ENCODE data around the gene SERPINB7. TPM values are rescaled to one million over a fixed set of nuclear protein-coding genes. Genes with fewer than 3 reads are reported as not detected.

Gene SERPINB7
- total RNA-seq, 1 experiment from 2014 or later, result not detected

GRCh38 chr18:63836456-63836855 lies 61.2 kb downstream of the SERPINB7 start:
- H2BK12ac ChIP-seq (ENCODE audit: insufficient read length, low read depth, low read length), result no peak overlapping the region
- no peaks in the 10 kb centered on the region for H3K9me3 Mint-ChIP-seq
- no peak overlapping the region for H3K23ac ChIP-seq (ENCODE audit: insufficient read length, low read depth, low read length)
- no peak overlapping the region for H3K27ac Mint-ChIP-seq
- H4K8ac ChIP-seq (replicated peaks; ENCODE audit: insufficient read length, low read depth, low read length), result no peak overlapping the region
- H3K27me3 ChIP-seq (ENCODE audit: insufficient read depth, low read length), result no peaks in the 10 kb centered on the region
- no peaks in the 10 kb centered on the region for H3K79me2 ChIP-seq (ENCODE audit: insufficient read depth, low read length)
- no peaks in the 10 kb centered on the region for H3K27me3 Mint-ChIP-seq (ENCODE audit: low read depth)
- no peak overlapping the region for H3K4ac ChIP-seq (ENCODE audit: low read depth, low read length)
- H3K9me3 ChIP-seq (ENCODE audit: control insufficient read depth, low read depth, low read length), result no peaks in the 10 kb centered on the region
- H2BK15ac ChIP-seq (ENCODE audit: low read depth, low read length), result no peak overlapping the region
- no peaks in the 10 kb centered on the region for H3K79me1 ChIP-seq (ENCODE audit: insufficient read depth, low read depth, low read length, poor library complexity, severe bottlenecking)
- no peak overlapping the region for H2BK20ac ChIP-seq (ENCODE audit: low read depth, low read length, poor library complexity, severe bottlenecking)
- H2AK5ac ChIP-seq (ENCODE audit: insufficient read length, low read length), result no peak overlapping the region
- H2BK120ac ChIP-seq (ENCODE audit: low read depth, low read length, poor library complexity, severe bottlenecking), result no peak overlapping the region
- H4K20me1 ChIP-seq (ENCODE audit: control insufficient read depth, insufficient read depth, insufficient read length), result no peaks in the 10 kb centered on the region
- no CpG with 5 or more reads among the region's 3 CpGs for WGBS (ENCODE audit: extremely low coverage, insufficient read length, low lambda C conversion rate)
- H3K36me3 Mint-ChIP-seq (ENCODE audit: insufficient read depth in 1 of 3, low read depth in 3 of 3), result no peaks in the 10 kb centered on the region
- H3K4me1 Mint-ChIP-seq, result no peaks in the 10 kb centered on the region
- no peak overlapping the region for H3K27ac ChIP-seq (ENCODE audit: insufficient read length, low read depth, low read length)
- H2AFZ ChIP-seq (ENCODE audit: low read length), result no peak overlapping the region
- H3K23me2 ChIP-seq (ENCODE audit: insufficient read length, low read depth, low read length, poor library complexity, severe bottlenecking), result no peaks in the 10 kb centered on the region
- H3T11ph ChIP-seq (ENCODE audit: low read length), result no peak overlapping the region
- H3K4me3 Mint-ChIP-seq, result no peak overlapping the region
- H3K4me1 ChIP-seq (ENCODE audit: insufficient read depth, low read length), result no peaks in the 10 kb centered on the region
- H4K91ac ChIP-seq (ENCODE audit: insufficient read length, low read depth, low read length), result no peak overlapping the region
- no peak overlapping the region for H3K9ac ChIP-seq (ENCODE audit: extremely low read depth, insufficient read length, low read length)
- H4K5ac ChIP-seq (ENCODE audit: insufficient read length, low read depth, low read length), result no peak overlapping the region
- H3K14ac ChIP-seq (ENCODE audit: insufficient read depth, low read length), result no peak overlapping the region
- no peak for DNase-seq
- H3K18ac ChIP-seq (ENCODE audit: insufficient read length, low read depth, low read length), result no peak overlapping the region
- H2BK5ac ChIP-seq (ENCODE audit: insufficient read length, low read length), result no peak overlapping the region
- TF ChIP-seq CTCF (conservative IDR thresholded peaks at IDR 0.05), result no peak
- no peak overlapping the region for H3K4me2 ChIP-seq (ENCODE audit: insufficient read depth, insufficient read length, low read length)
- no peak overlapping the region for H3K56ac ChIP-seq (ENCODE audit: insufficient read length, low read depth, low read length)

Data from H9 (cell line).